GM12865 (cell line): ENCODE measurements around the gene HSD11B2.

Experiments
- DNase-seq: peaks from one replicate; pipeline ENCODE4 v3.0.0; 2010; ENCODE audit warnings: low read depth
- H3K4me3 ChIP-seq: 2 replicates; pipeline ENCODE4 v1.5.1; 2011; ENCODE audit warnings: mild to moderate bottlenecking, low read depth, low read length, control low read depth
- CTCF ChIP-seq: IDR thresholded peaks from 2 replicates; pipeline ENCODE4 v1.5.1; 2011; ENCODE audit warnings: low read length, control low read depth, low read depth, inconsistent platforms; ENCODE audit not compliant: insufficient read depth; ENCODE audit errors: missing control alignments

The HSD11B2 gene

GRCh38 chr16:67430977-67431774 is at the start of gene HSD11B2:
Gene HSD11B2, plus strand, starts transcription at chr16:67431121. Its CDS starts 128 bp downstream, at chr16:67431249.
- no peak within 1 kb of the TSS; the same call in 1 of the 2 replicates for H3K4me3 ChIP-seq
- no peak for DNase-seq
- TF ChIP-seq CTCF: no peak

- no peak for TF ChIP-seq CTCF
- no peak for DNase-seq
- H3K4me3 ChIP-seq: no peak overlapping the region
Measured at GRCh38 chr16:67383284-67383683, 47.6 kb upstream of the HSD11B2 start.

DNA sequence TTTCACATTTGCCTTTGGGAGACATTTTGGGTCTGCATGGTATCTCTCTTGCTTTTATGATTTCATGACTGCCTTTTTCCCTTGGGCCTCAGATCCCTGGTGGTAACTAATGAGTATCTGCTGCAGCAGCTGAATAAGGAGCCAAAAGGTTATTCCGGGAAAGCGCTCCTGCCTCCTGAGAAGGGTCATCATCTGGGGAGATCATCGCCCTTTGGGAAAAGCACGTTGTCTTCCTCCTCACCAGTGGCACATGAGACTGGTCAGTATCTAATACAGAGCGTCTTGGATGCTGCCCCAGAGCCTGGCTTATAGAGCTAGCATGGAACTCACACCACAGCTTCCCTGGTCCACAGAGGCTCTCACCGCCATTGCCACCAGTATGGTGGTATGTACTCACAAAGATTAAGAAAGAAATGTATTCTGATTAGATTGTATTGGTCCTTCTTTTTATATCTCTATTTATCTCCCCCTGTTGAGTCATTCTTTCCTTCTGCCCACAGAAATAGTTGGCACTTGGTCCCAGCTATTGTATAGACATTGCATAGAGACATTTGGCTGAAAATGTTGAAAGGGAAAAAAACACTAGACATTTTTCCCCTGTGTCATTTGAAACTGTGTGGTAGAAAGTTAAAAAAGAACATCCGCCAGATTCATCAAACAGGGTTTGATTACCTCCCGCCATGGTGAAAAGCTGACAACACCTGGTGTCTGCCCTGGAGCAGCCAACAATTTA is 46.0 kb upstream of the HSD11B2 start:
- no peak overlapping the region for H3K4me3 ChIP-seq
- DNase-seq: no peak
- no peak for TF ChIP-seq CTCF

- no peak for DNase-seq
- no peak for TF ChIP-seq CTCF
- H3K4me3 ChIP-seq: no peak overlapping the region
Measured at GRCh38 chr16:67386861-67387455, 44.0 kb upstream of the HSD11B2 start.

GRCh38 chr16:67387479-67388079 is 43.3 kb upstream of the HSD11B2 start:
- no peak for DNase-seq
- TF ChIP-seq CTCF: no peak

GRCh38 chr16:67388191-67388590 is 42.7 kb upstream of the HSD11B2 start:
- no peak overlapping the region for H3K4me3 ChIP-seq
- DNase-seq: no peak
- TF ChIP-seq CTCF: no peak

More at GRCh38 chr16:67387479-67388079, 43.3 kb upstream of the HSD11B2 start:
- no peak overlapping the region for H3K4me3 ChIP-seq
